IPS-20b (cell line): Measurements from ENCODE around the gene CTAG1A.
"Not testable (repeated sequence)": the region's sequence is repeated elsewhere in the genome, so short reads cannot be mapped to it uniquely, and the experiment has no call there.

Experiments
- H3K27ac ChIP-seq: one replicate; pipeline ENCODE4 v1.5.1; 2013; ENCODE audit warnings: low read length
- H3K27me3 ChIP-seq: 2 replicates; pipeline ENCODE4 v1.6.1; 2013; ENCODE audit warnings: mild to moderate bottlenecking, low read length, inconsistent platforms; ENCODE audit not compliant: insufficient read depth
- H3K36me3 ChIP-seq: 2 replicates; pipeline ENCODE4 v1.6.1; 2013; ENCODE audit warnings: low read depth, mild to moderate bottlenecking, inconsistent platforms, low read length, moderate library complexity; ENCODE audit not compliant: insufficient read depth
- H3K4me1 ChIP-seq: 2 replicates; pipeline ENCODE4 v1.6.1; 2013; ENCODE audit warnings: mild to moderate bottlenecking, control low read depth, inconsistent platforms, low read length, moderate library complexity; ENCODE audit not compliant: insufficient read depth
- H3K4me3 ChIP-seq: 2 replicates; pipeline ENCODE4 v1.5.1; 2013; ENCODE audit warnings: mild to moderate bottlenecking, low read length, inconsistent platforms
- H3K9ac ChIP-seq: 2 replicates; pipeline ENCODE4 v1.6.1; 2013; ENCODE audit warnings: low read depth, mild to moderate bottlenecking, inconsistent platforms, low read length, moderate library complexity
- H3K9me3 ChIP-seq: 2 replicates; pipeline ENCODE4 v1.6.1; 2013; ENCODE audit warnings: mild to moderate bottlenecking, low read depth, low read length, inconsistent platforms; ENCODE audit not compliant: insufficient read depth

The CTAG1A gene

GRCh38 chrX:154602766-154603437 lies 18.0 kb downstream of the CTAG1A start:
- Histone ChIP-seq H3K4me3 (no peak overlapping the region), H3K9me3 (no peaks in the 10 kb centered on the region), H3K9ac (no peak overlapping the region), H3K27ac (no peak overlapping the region), H3K4me1 (no peaks in the 10 kb centered on the region), H3K36me3 (no peaks in the 10 kb centered on the region), H3K27me3 (no peaks in the 10 kb centered on the region)

DNA sequence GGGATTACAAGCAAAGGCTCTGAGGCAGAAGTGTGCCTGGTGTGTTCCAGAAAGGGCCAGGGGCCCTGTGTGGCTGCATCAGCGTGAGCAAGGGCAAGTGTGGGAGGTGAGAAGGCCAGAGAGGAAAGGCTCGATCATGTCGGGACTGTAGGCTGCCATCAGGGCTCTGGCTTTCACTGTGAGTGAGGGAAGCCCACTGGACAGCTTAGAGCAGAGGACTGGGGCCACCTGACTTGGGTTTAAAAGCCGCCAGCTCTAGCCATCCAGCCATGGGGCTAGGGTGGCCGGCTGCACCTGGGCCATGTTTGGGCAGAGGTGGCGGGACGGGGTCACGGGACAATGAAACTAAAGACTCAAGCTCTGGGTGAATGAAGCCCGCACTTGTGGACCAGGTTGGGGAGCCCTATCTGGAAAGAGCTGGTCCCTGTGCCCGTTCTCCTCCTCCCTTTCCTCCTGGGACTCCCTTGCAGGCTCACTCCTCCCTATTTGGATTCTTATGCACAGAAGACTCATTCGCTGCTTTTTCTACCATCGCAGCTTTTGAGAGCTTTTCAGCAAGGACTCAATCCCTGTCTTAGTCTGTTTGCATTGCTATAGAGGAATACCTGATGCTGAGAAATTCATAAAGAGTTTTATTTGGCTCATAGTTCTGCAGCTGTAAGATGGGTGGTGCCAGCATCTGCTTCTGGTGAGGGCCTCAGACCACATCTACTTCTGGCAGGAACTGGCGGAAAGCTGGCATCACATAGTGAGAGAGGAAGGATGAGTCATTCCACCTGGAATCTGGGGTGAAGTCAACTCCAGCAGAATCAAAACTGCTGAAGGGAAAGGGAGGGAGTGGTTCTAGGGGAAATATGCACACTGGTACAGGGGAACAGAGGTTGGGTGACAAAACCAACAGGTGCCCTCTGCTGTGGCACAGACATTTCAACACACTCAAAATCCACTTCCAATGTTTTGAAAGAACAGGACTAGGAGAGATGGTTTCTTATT lies 18.8 kb downstream of the CTAG1A start:
- Histone ChIP-seq H3K4me3 (no peak overlapping the region), H3K36me3 (no peaks in the 10 kb centered on the region), H3K27ac (no peak overlapping the region), H3K4me1 (no peaks in the 10 kb centered on the region), H3K9ac (no peak overlapping the region), H3K9me3 (no peaks in the 10 kb centered on the region), H3K27me3 (no peaks in the 10 kb centered on the region)

DNA sequence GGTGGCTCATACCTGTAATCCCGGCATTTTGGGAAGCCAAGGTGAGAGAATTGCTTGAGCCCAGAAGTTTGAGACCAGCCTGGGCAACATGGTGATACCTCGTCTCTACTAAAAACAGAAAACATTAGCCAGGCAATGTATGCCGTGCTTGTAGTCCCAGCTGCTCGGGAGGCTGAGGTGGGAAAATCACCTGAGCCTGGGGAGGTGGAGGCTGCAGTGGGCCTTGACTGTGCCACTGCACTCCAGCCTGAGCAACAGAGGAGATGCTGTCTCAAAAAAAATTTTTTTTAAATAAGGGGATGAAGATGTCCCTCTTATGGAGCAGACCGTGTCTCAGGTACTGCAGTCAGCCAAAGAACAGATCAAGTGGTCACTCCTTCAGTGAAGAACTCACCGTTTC lies 20.6 kb downstream of the CTAG1A start:
- no peaks in the 10 kb centered on the region for H3K36me3 ChIP-seq
- H3K27ac ChIP-seq, result no peak overlapping the region
- no peaks in the 10 kb centered on the region for H3K4me1 ChIP-seq
- H3K9ac ChIP-seq, result no peak overlapping the region
- no peaks in the 10 kb centered on the region for H3K9me3 ChIP-seq
- H3K4me3 ChIP-seq, result no peak overlapping the region
- H3K27me3 ChIP-seq, result no peaks in the 10 kb centered on the region

DNA sequence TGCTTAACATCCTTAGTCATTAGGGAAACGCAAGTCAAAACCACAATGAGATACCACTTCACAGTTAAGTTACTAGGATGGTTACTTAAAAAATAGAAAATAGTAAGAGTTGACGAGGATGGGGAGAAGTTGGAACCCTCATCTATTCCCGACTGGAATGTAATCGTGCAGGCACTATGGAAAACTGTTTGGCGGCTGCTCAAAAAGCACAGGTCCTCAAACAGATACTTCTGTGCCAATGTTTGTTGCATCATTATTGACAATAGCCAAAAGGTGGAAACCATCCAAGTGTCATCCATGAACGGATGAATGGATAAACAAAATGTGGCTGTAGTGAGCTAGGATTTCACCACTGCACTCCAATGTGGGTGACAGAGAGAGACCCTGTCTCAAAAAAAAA lies 22.4 kb downstream of the CTAG1A start:
- Histone ChIP-seq H3K36me3 (no peaks in the 10 kb centered on the region), H3K4me1 (no peaks in the 10 kb centered on the region), H3K4me3 (no peak overlapping the region), H3K9me3 (no peaks in the 10 kb centered on the region), H3K27ac (no peak overlapping the region), H3K9ac (no peak overlapping the region), H3K27me3 (no peaks in the 10 kb centered on the region)

DNA sequence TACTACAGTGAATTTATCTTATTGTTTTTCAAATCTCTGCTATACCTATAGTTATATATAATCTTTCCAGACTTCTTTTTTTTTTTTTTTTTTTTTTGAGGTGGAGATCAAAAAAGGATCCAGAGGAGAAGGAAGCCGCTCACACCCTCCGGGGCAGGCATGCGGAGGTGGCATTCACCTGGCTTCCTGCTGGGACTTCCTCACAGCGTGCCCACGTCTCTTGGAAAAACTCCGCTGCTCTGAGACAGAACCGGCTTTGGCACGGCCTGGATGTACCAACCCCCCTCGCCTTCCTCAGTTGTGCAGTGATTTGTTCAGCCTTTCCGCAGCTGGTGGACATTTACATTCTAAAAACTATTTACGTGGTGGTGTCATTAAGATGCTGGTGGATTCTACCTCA lies 23.0 kb downstream of the CTAG1A start:
- not testable (repeated sequence) for H3K9ac ChIP-seq, H3K27me3 ChIP-seq, H3K9me3 ChIP-seq, H3K4me1 ChIP-seq, H3K36me3 ChIP-seq, H3K4me3 ChIP-seq, H3K27ac ChIP-seq

DNA sequence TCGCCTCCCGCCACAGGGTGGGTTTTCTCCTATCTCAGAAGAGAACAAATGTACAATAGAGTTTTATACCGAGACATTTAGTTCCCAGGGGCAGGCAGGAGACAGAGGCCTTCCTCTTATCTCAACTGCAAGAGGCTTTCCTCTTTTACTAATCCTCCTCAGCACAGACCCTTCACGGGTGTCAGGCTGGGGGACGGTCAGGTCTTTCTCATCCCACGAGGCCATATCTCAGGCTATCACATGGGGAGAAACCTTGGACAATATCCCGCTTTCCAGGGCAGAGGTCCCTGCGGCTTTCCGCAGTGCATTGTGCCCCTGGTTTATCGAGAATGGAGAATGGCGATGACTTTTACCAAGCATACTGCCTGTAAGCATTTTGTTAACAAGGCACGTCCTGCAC lies 23.9 kb downstream of the CTAG1A start:
- not testable (repeated sequence) for H3K4me3 ChIP-seq, H3K9me3 ChIP-seq, H3K27ac ChIP-seq, H3K9ac ChIP-seq, H3K27me3 ChIP-seq, H3K36me3 ChIP-seq, H3K4me1 ChIP-seq

DNA sequence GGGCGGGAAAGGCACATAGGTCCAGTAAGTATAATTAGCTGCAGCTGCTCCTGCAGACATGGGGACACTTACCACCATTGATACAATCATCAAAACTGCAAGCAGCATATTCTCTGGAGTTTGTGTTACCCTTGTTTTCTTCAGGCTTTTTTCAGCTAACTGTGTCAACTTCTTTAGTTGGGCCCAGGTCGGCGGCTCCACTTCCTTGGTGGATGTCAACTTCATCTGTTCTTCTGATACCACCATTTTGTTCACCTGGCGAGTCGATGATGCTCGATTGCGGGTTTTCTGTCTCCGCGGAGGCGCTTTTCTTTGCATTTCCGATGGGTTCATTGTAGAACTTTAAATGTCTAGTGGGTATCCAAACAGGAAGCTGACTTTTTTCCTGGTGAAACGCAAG lies 26.2 kb downstream of the CTAG1A start:
- H3K9ac ChIP-seq, H3K27me3 ChIP-seq, H3K4me3 ChIP-seq, H3K27ac ChIP-seq, H3K4me1 ChIP-seq, H3K9me3 ChIP-seq, H3K36me3 ChIP-seq: not testable (repeated sequence)

GRCh38 chrX:154613586-154613985 lies 28.7 kb downstream of the CTAG1A start:
- not testable (repeated sequence) for H3K4me1 ChIP-seq, H3K4me3 ChIP-seq, H3K27ac ChIP-seq

GRCh38 chrX:154619182-154619581 lies 34.2 kb downstream of the CTAG1A start, which contains the start of gene CTAG1B:
TSS of gene CTAG1B (minus strand) at chrX:154619282. CDS start at chrX:154619218, 64 bp downstream.
- not testable (repeated sequence) for H3K4me3 ChIP-seq, H3K4me1 ChIP-seq, H3K27me3 ChIP-seq, H3K36me3 ChIP-seq, H3K9ac ChIP-seq, H3K27ac ChIP-seq, H3K9me3 ChIP-seq

More at GRCh38 chrX:154613586-154613985, 28.7 kb downstream of the CTAG1A start:
- not testable (repeated sequence) for H3K9me3 ChIP-seq, H3K36me3 ChIP-seq, H3K9ac ChIP-seq, H3K27me3 ChIP-seq

DNA sequence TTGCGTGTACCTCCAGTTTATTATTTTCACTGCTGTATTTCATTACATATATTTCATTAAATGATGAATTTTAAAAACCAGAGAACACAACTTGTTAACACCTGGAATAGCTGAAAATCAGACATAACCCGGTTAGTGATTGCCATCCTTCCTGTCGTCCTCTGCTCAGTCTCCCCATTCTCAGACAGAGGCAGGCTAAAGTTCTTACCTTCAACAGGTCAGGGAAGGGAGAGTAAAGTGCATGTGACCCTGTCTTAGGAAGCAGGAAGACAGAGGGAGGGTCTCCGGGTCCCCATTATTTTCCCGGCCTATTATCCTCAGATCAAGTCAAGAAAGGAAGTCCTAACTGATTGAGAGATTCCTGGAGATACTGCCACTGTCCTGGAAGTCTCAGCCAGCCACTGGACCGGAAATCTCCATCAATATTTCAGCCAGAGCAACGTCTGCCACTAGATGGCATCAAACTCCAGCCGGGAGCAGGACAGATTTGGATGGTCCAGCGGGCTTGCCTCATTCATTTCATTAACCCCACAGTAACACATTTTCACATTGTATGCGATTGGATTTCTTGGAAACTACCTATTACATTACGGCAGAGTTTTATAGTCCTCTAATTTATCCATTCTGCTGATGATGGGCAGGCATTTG lies 36.0 kb downstream of the CTAG1A start:
- not testable (repeated sequence) for H3K27me3 ChIP-seq, H3K27ac ChIP-seq, H3K4me1 ChIP-seq, H3K36me3 ChIP-seq, H3K9ac ChIP-seq, H3K9me3 ChIP-seq, H3K4me3 ChIP-seq

- H3K27ac ChIP-seq, H3K4me1 ChIP-seq, H3K4me3 ChIP-seq, H3K36me3 ChIP-seq, H3K27me3 ChIP-seq, H3K9ac ChIP-seq, H3K9me3 ChIP-seq: not testable (repeated sequence)
Observed at GRCh38 chrX:154628960-154629359, 44.0 kb downstream of the CTAG1A start.

DNA sequence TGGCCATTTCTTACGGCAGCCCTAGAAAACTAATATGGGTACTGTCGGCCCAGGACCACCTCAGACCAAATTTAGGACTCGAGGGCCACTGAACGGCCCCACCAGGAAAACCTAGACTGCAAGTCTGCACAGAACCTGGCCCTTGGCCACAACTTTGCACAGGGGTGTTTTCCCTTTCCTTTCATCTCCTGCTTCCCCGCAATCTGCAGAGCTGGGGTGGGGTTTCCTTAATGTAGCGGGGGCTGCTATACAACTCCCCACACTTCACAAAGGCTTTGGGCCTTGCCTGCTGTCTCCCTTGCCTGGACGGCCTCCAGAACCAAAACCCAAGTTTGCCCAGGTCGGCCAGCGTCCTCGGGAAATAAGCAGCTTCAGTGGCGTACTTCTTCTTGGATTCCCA lies 46.0 kb downstream of the CTAG1A start:
- H3K4me3 ChIP-seq, H3K27ac ChIP-seq, H3K36me3 ChIP-seq, H3K9ac ChIP-seq, H3K4me1 ChIP-seq, H3K27me3 ChIP-seq, H3K9me3 ChIP-seq: not testable (repeated sequence)
